ENCODE measurements around the gene ZFYVE9. TPM values are rescaled to one million over a fixed set of nuclear protein-coding genes. Genes with fewer than 3 reads are reported as not detected.

Gene ZFYVE9
- total RNA-seq, 1 experiment from 2014 or later: 14.2 TPM

DNA sequence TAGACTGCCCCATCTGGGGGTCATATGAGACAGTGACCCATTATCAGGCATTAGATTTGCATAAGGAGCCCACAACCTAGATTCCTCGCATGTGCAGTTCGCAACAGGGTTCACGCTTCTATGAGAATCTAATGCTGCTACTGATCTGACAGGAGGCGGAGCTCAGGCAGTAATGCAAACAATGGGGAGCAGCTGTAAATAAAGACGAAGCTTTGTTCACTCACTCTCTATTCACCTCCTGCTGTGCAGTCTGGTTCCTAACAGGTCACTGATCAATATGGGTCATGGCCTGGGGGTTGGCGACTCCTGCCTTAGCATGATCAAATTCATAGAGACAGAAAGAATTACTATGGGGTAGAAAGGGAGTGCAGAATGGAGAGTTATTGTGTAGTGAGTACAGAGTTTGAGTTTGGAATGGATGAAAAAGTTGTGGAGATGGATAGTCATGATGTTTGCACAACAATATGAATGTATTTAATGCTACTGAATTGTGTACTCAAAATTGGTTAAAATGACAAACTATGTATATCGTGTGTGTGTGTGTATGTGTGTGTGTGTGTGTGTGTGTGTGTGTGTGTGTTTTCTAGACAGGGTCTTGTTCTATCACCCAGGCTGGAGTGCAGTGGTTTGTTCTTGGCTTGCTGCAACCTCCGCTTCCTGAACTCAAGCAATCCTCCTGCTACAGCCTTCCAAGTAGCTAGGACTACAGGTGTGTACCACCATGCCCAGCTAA is 43.6 kb upstream of the ZFYVE9 start:
- H3K9me2 ChIP-seq (ENCODE audit: insufficient read depth): no peaks in the 10 kb centered on the region
- H3K9me3 ChIP-seq (ENCODE audit: control insufficient read depth in 1 of 2, insufficient read depth in 1 of 2, low read depth in 1 of 2, low read length in 2 of 2): no peaks in the 10 kb centered on the region
- ATAC-seq: no peak
- intact Hi-C loops (cut with micrococcal nuclease): no loop called here
- H4K20me1 ChIP-seq (ENCODE audit: insufficient read depth): no peaks in the 10 kb centered on the region
- H3K4me2 ChIP-seq (ENCODE audit: low read length): no peak overlapping the region
- DNase-seq (ENCODE audit: low read depth, low spot score): no peak
- H2AFZ ChIP-seq (ENCODE audit: low read depth, low read length, poor library complexity, severe bottlenecking): no peak overlapping the region
- H3K4me1 ChIP-seq (ENCODE audit: control insufficient read depth in 1 of 2, insufficient read depth in 2 of 2, low read length in 2 of 2): no peaks in the 10 kb centered on the region
- H3K79me2 ChIP-seq (ENCODE audit: insufficient read depth, low read length): no peaks in the 10 kb centered on the region
- RAD21 ChIA-PET (ENCODE audit: low non-redundant PET in 1 of 2, low total read pairs in 2 of 2, uncharacterized antibody in 2 of 2, unreplicated experiment in 2 of 2): no interaction called here
- CTCF ChIA-PET: no interaction called here
- no peaks in the 10 kb centered on the region for H3K36me3 ChIP-seq (ENCODE audit: control insufficient read depth in 1 of 2, insufficient read depth in 2 of 2, low read length in 2 of 2)
- no peak overlapping the region for H3K27ac ChIP-seq (ENCODE audit: low read depth, low read length)
- TF ChIP-seq YY1 (IDR thresholded peaks at IDR 0.05; ENCODE audit: extremely low read depth, insufficient replicate concordance, low read depth, low read length): no peak
- no peak for TF ChIP-seq CBX3 (IDR thresholded peaks at IDR 0.05; ENCODE audit: low read depth)
- TF ChIP-seq, protein P1, sequence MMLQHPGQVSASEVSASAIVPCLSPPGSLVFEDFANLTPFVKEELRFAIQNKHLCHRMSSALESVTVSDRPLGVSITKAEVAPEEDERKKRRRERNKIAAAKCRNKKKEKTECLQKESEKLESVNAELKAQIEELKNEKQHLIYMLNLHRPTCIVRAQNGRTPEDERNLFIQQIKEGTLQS (IDR thresholded peaks at IDR 0.05): no peak
- TF ChIP-seq POLR2A (IDR thresholded peaks at IDR 0.05; ENCODE audit: borderline replicate concordance, extremely low read depth, insufficient read depth, insufficient read length): no peak
- TF ChIP-seq JUND (IDR thresholded peaks at IDR 0.05): no peak
- TF ChIP-seq EGR1 (IDR thresholded peaks at IDR 0.05; ENCODE audit: low read depth): no peak
- no peak for TF ChIP-seq CEBPB (IDR thresholded peaks at IDR 0.05; ENCODE audit: low read depth)
- no peak for TF ChIP-seq SRF (IDR thresholded peaks at IDR 0.05; ENCODE audit: low read depth)
- TF ChIP-seq, protein P2, sequence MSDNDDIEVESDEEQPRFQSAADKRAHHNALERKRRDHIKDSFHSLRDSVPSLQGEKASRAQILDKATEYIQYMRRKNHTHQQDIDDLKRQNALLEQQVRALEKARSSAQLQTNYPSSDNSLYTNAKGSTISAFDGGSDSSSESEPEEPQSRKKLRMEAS (IDR thresholded peaks at IDR 0.05): no peak
- no peak for TF ChIP-seq EZH2 (IDR thresholded peaks at IDR 0.05)
- TF ChIP-seq ZFX (IDR thresholded peaks at IDR 0.05): no peak
- no peak for TF ChIP-seq FOSL1 (IDR thresholded peaks at IDR 0.05; ENCODE audit: low read depth)
- TF ChIP-seq, protein P3, sequence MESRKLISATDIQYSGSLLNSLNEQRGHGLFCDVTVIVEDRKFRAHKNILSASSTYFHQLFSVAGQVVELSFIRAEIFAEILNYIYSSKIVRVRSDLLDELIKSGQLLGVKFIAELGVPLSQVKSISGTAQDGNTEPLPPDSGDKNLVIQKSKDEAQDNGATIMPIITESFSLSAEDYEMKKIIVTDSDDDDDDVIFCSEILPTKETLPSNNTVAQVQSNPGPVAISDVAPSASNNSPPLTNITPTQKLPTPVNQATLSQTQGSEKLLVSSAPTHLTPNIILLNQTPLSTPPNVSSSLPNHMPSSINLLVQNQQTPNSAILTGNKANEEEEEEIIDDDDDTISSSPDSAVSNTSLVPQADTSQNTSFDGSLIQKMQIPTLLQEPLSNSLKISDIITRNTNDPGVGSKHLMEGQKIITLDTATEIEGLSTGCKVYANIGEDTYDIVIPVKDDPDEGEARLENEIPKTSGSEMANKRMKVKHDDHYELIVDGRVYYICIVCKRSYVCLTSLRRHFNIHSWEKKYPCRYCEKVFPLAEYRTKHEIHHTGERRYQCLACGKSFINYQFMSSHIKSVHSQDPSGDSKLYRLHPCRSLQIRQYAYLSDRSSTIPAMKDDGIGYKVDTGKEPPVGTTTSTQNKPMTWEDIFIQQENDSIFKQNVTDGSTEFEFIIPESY (IDR thresholded peaks at IDR 0.05; ENCODE audit: extremely low read depth, insufficient replicate concordance, low read length): no peak
- no peak for TF ChIP-seq POLR2AphosphoS5 (IDR thresholded peaks at IDR 0.05; ENCODE audit: low read depth, low read length)
- TF ChIP-seq SIN3A (IDR thresholded peaks at IDR 0.05; ENCODE audit: low read depth): no peak
- no peak for TF ChIP-seq ELF1 (IDR thresholded peaks at IDR 0.05; ENCODE audit: borderline replicate concordance, low read depth)
- no peaks in the 10 kb centered on the region for H3K27me3 ChIP-seq (ENCODE audit: insufficient read depth, low read length)
- H3K9ac ChIP-seq (ENCODE audit: low read length): no peak overlapping the region
- POLR2A ChIA-PET: no interaction called here
- H3K4me3 ChIP-seq (replicated peaks in 1 of 2; ENCODE audit: low read depth in 1 of 2, low read length in 2 of 2): no peak overlapping the region
- BruUV-seq (replicated peaks): no TSS peak

Data from HCT116 (cell line).